Omental fat pad (tissue), 4 donors: ENCODE results near the gene APOM. TPM values are rescaled to one million over a fixed set of nuclear protein-coding genes. Genes with fewer than 3 reads are reported as not detected.

ENCODE experiments used
- ATAC-seq: fragments of 150-250 bp; one replicate; pipeline ENCODE4 v1.9.1; 2016; ENCODE audit warnings: mild to moderate bottlenecking, moderate library complexity; ENCODE audit not compliant: low FRiP score
- DNase-seq: peaks from one replicate; pipeline ENCODE4 v3.0.0-alpha.2; 2019; ENCODE audit warnings: low spot score
- CTCF ChIP-seq, 3 donors: fragments of 450-650 bp; IDR thresholded peaks; one replicate each; pipeline ENCODE4 v1.5.1; 2016 to 2017; ENCODE audit warnings: antibody characterized with exemption in 3 of 3, mild to moderate bottlenecking in 3 of 3, moderate library complexity in 2 of 3
- total RNA-seq, 4 donors: library from RNA; depleted of rRNA; stranded (reverse); fragments of >200 nt; gene quantifications; one replicate each; pipeline ENCODE4 v1.1.0, GENCODE V29; 2016

The APOM gene
- 1 to 10 TPM; 2.4 to 5.0 (median 3.6) TPM for total RNA-seq

GRCh38 chr6:31655349-31656237, at the start of gene APOM:
Gene APOM, plus strand, starts transcription at chr6:31655894. Its CDS starts 73 bp downstream, at chr6:31655967.
- no peak for DNase-seq

GRCh38 chr6:31607317-31607716, 48.4 kb upstream of the APOM start:
- DNase-seq: no peak
- no peak for TF ChIP-seq CTCF (IDR thresholded peaks at IDR 0.05)
- no peak for ATAC-seq

More at GRCh38 chr6:31655349-31656237, at the start of gene APOM:
- ATAC-seq: no peak
- TF ChIP-seq CTCF (IDR thresholded peaks at IDR 0.05): no peak

- DNase-seq: no peak
- TF ChIP-seq CTCF (IDR thresholded peaks at IDR 0.05): no peak
- ATAC-seq: no peak
These were observed 45.9 kb upstream of the APOM start for GRCh38 chr6:31609519-31610406.

- TF ChIP-seq CTCF (IDR thresholded peaks at IDR 0.05): no peak
These were observed 44.7 kb upstream of the APOM start for GRCh38 chr6:31610968-31611367.

GRCh38 chr6:31614075-31614619, 41.5 kb upstream of the APOM start:
- DNase-seq: no peak
- no peak for ATAC-seq
- TF ChIP-seq CTCF (IDR thresholded peaks at IDR 0.05): no peak

More at GRCh38 chr6:31610968-31611367, 44.7 kb upstream of the APOM start:
- DNase-seq: no peak
- no peak for ATAC-seq

GRCh38 chr6:31614684-31615578, 40.8 kb upstream of the APOM start, which contains the start of gene AIF1:
Gene AIF1, plus strand, starts transcription at chr6:31615234. Its CDS starts 96 bp downstream, at chr6:31615330.
- no peak for DNase-seq
- no peak for TF ChIP-seq CTCF (IDR thresholded peaks at IDR 0.05)
- no peak for ATAC-seq
